ENCODE measurements around the gene CAST.
"Not testable (repeated sequence)": the region's sequence is repeated elsewhere in the genome, so short reads cannot be mapped to it uniquely, and the experiment has no call there.

Gene CAST

GRCh38 chr5:96661855-96662724 is at the start of gene CAST:
Gene CAST (plus strand): TSS chr5:96662376. CDS start chr5:96662423, 47 bp downstream.
- no peak for DNase-seq

GRCh38 chr5:96614110-96614691 is 48.0 kb upstream of the CAST start:
- peak; percentile 65 for DNase-seq

- DNase-seq, result no peak
Measured at GRCh38 chr5:96615223-96615622, 47.0 kb upstream of the CAST start.

- DNase-seq, result no peak
Measured at GRCh38 chr5:96616801-96617200, 45.4 kb upstream of the CAST start.

GRCh38 chr5:96618311-96619016 is 43.7 kb upstream of the CAST start:
- DNase-seq, result not testable (repeated sequence)

- no peak for DNase-seq
Measured at GRCh38 chr5:96619946-96620345, 42.2 kb upstream of the CAST start.

- no peak for DNase-seq
Measured at GRCh38 chr5:96624596-96624995, 37.6 kb upstream of the CAST start.

- DNase-seq, result no peak
Measured at GRCh38 chr5:96625365-96625764, 36.8 kb upstream of the CAST start.

GRCh38 chr5:96626956-96627355 is 35.2 kb upstream of the CAST start:
- DNase-seq, result no peak

- no peak for DNase-seq
Measured at GRCh38 chr5:96627792-96628398, 34.3 kb upstream of the CAST start.

GRCh38 chr5:96628406-96628805 is 33.8 kb upstream of the CAST start:
- no peak for DNase-seq

- no peak for DNase-seq
Measured at GRCh38 chr5:96629774-96630173, 32.4 kb upstream of the CAST start.

- no peak for DNase-seq
Measured at GRCh38 chr5:96633820-96634219, 28.4 kb upstream of the CAST start.

- DNase-seq, result no peak
Measured at GRCh38 chr5:96634881-96635280, 27.3 kb upstream of the CAST start.

GRCh38 chr5:96636046-96636445 is 26.1 kb upstream of the CAST start:
- DNase-seq, result no peak

GRCh38 chr5:96636594-96636993 is 25.6 kb upstream of the CAST start:
- no peak for DNase-seq

- DNase-seq, result no peak
Measured at GRCh38 chr5:96637196-96637595, 25.0 kb upstream of the CAST start.

- no peak for DNase-seq
Measured at GRCh38 chr5:96638561-96638960, 23.6 kb upstream of the CAST start.

- no peak for DNase-seq
Measured at GRCh38 chr5:96640696-96641095, 21.5 kb upstream of the CAST start.

- DNase-seq, result no peak
Measured at GRCh38 chr5:96641368-96642280, 20.6 kb upstream of the CAST start.

- DNase-seq, result no peak
Measured at GRCh38 chr5:96642281-96642640, 19.9 kb upstream of the CAST start.

- DNase-seq, result no peak
Measured at GRCh38 chr5:96645091-96645490, 17.1 kb upstream of the CAST start.

All from NCI-H1092 treated with DMSO at 0.1 percent for 48 hours (cell line).